Lower leg skin (tissue), 3 donors: Measurements from ENCODE around the gene MASP2.

ENCODE experiments used
- POLR2A ChIP-seq, 2 donors: fragments of 450-650 bp; IDR thresholded peaks; one replicate each; pipeline ENCODE4 v1.6.1; 2016 to 2017; ENCODE audit warnings: antibody characterized with exemption in 2 of 2, mild to moderate bottlenecking in 1 of 2, moderate library complexity in 1 of 2
- TF ChIP-seq, protein P1 (sequence below), 3 donors: fragments of 450-650 bp; IDR thresholded peaks; one replicate each; pipeline ENCODE4 v1.5.1; 2016; ENCODE audit warnings: antibody characterized with exemption in 3 of 3, mild to moderate bottlenecking in 3 of 3, moderate library complexity in 2 of 3

DNA sequence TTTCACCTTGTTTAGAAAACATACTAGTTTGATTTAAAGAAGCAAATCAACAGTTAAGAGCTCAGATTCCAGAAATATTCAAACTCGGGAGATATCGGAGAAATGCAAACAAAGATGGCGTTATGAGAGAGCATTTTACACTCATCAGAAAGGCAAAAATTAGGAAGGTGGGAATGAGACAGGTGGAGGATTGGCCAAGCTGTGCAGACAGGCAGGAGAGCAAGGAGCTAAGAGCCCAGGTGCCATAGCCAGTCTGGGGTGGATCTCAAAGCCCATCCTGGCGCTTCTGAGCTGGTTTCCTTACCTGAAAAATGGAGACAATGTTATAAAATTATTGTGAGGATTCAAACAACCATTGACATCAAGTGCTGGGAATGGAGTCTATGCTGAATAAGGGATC, 54.2 kb downstream of the MASP2 start:
- TF ChIP-seq, protein P1, sequence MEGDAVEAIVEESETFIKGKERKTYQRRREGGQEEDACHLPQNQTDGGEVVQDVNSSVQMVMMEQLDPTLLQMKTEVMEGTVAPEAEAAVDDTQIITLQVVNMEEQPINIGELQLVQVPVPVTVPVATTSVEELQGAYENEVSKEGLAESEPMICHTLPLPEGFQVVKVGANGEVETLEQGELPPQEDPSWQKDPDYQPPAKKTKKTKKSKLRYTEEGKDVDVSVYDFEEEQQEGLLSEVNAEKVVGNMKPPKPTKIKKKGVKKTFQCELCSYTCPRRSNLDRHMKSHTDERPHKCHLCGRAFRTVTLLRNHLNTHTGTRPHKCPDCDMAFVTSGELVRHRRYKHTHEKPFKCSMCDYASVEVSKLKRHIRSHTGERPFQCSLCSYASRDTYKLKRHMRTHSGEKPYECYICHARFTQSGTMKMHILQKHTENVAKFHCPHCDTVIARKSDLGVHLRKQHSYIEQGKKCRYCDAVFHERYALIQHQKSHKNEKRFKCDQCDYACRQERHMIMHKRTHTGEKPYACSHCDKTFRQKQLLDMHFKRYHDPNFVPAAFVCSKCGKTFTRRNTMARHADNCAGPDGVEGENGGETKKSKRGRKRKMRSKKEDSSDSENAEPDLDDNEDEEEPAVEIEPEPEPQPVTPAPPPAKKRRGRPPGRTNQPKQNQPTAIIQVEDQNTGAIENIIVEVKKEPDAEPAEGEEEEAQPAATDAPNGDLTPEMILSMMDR (IDR thresholded peaks at IDR 0.05): no peak
- no peak for TF ChIP-seq POLR2A (IDR thresholded peaks at IDR 0.05)
